Suprapubic skin (tissue), 4 donors: ENCODE data around the gene SIK3. TPM values are rescaled to one million over a fixed set of nuclear protein-coding genes. Genes with fewer than 3 reads are reported as not detected.

Experiments used
- DNase-seq, 2 donors: peaks; one replicate each; pipeline ENCODE4 v3.0.0-alpha.2; 2019; ENCODE audit warnings: low spot score in 2 of 2
- H3K27ac ChIP-seq: fragments of 200-600 bp; sonication (generic); one replicate; pipeline ENCODE4 v1.5.1; 2019
- H3K27me3 ChIP-seq: fragments of 200-600 bp; sonication (generic); one replicate; pipeline ENCODE4 v1.5.1; 2019
- H3K36me3 ChIP-seq: fragments of 200-600 bp; sonication (generic); one replicate; pipeline ENCODE4 v1.5.1; 2019
- H3K4me1 ChIP-seq: fragments of 200-600 bp; sonication (generic); one replicate; pipeline ENCODE4 v1.5.1; 2019
- H3K4me3 ChIP-seq: fragments of 200-600 bp; sonication (generic); one replicate; pipeline ENCODE4 v1.5.1; 2019; ENCODE audit warnings: mild to moderate bottlenecking
- H3K9me3 ChIP-seq: fragments of 200-600 bp; sonication (generic); one replicate; pipeline ENCODE4 v1.5.1; 2019
- CTCF ChIP-seq, 2 donors: fragments of 200-600 bp in 1 of 2; fragments of 450-650 bp in 1 of 2; sonication (generic) in 1 of 2; IDR thresholded peaks; one replicate each; pipeline ENCODE4 v1.5.1; 2016 to 2019; ENCODE audit warnings: antibody characterized with exemption in 2 of 2, mild to moderate bottlenecking in 1 of 2, moderate library complexity in 1 of 2
- EP300 ChIP-seq: sonication (generic); formaldehyde crosslinking; IDR thresholded peaks from one replicate; pipeline ENCODE4 v1.6.1; 2017; ENCODE audit warnings: antibody characterized with exemption
- POLR2A ChIP-seq, 2 donors: fragments of 450-650 bp; IDR thresholded peaks; one replicate each; pipeline ENCODE4 v1.6.1; 2017; ENCODE audit warnings: antibody characterized with exemption in 2 of 2, mild to moderate bottlenecking in 2 of 2, moderate library complexity in 2 of 2
- POLR2AphosphoS5 ChIP-seq, 3 donors: sonication (generic); formaldehyde crosslinking; IDR thresholded peaks; one replicate each; pipeline ENCODE4 v1.6.1; 2017; ENCODE audit warnings: antibody characterized with exemption in 3 of 3
- WGBS: methylation state at CpG from one replicate; pipeline ENCODE4 v1.1.5; 2018; 5-methylcytosine and 5-hydroxymethylcytosine counted together
- total RNA-seq, 4 donors: library from RNA; depleted of rRNA; stranded (reverse); fragments of >200 nt; gene quantifications; one replicate each; pipeline ENCODE4 v1.1.0, GENCODE V29; 2016

SIK3 gene
- total RNA-seq, 4 donors from 2014 or later, result 31.6 to 60.8 (median 37.5) TPM

GRCh38 chr11:116946414-116946813 is 151.8 kb downstream of the SIK3 start:
- peaks cover 11% of the 10 kb centered on the region for H3K36me3 ChIP-seq
- 84% methylated on average over 3 of the region's 3 CpGs for WGBS
- no peak for DNase-seq

GRCh38 chr11:116939499-116939898 is 158.7 kb downstream of the SIK3 start:
- TF ChIP-seq CTCF (IDR thresholded peaks at IDR 0.05), result no peak
- no peak for TF ChIP-seq EP300
- no peak for TF ChIP-seq POLR2A (IDR thresholded peaks at IDR 0.05)
- TF ChIP-seq POLR2AphosphoS5 (IDR thresholded peaks at IDR 0.05), result no peak
- Histone ChIP-seq H3K4me3 (no peak overlapping the region), H3K36me3 (peaks cover 4% of the 10 kb centered on the region), H3K4me1 (no peaks in the 10 kb centered on the region), H3K27ac (no peak overlapping the region), H3K9me3 (no peaks in the 10 kb centered on the region), H3K27me3 (no peaks in the 10 kb centered on the region)
- DNase-seq, result no peak
- 96% methylated on average over 1 of the region's 1 CpG for WGBS

More at GRCh38 chr11:116946414-116946813, 151.8 kb downstream of the SIK3 start:
- no peaks in the 10 kb centered on the region for H3K9me3 ChIP-seq
- no peak overlapping the region for H3K4me3 ChIP-seq
- no peak overlapping the region for H3K27ac ChIP-seq
- H3K4me1 ChIP-seq, result no peaks in the 10 kb centered on the region
- TF ChIP-seq CTCF (IDR thresholded peaks at IDR 0.05) (no peak), EP300 (no peak), POLR2A (IDR thresholded peaks at IDR 0.05) (no peak), POLR2AphosphoS5 (IDR thresholded peaks at IDR 0.05) (no peak)
- H3K27me3 ChIP-seq, result no peaks in the 10 kb centered on the region

GRCh38 chr11:116938471-116939070 is 159.7 kb downstream of the SIK3 start:
- TF ChIP-seq POLR2A (IDR thresholded peaks at IDR 0.05) (no peak), POLR2AphosphoS5 (IDR thresholded peaks at IDR 0.05) (no peak), EP300 (no peak), CTCF (IDR thresholded peaks at IDR 0.05) (no peak)
- Histone ChIP-seq H3K36me3 (no peaks in the 10 kb centered on the region), H3K9me3 (no peaks in the 10 kb centered on the region), H3K4me3 (no peak overlapping the region), H3K27me3 (no peaks in the 10 kb centered on the region), H3K27ac (no peak overlapping the region), H3K4me1 (no peaks in the 10 kb centered on the region)
- WGBS, result 79% methylated on average over 2 of the region's 2 CpGs
- no peak for DNase-seq

- no peaks in the 10 kb centered on the region for H3K9me3 ChIP-seq
- H3K4me1 ChIP-seq, result peaks cover 10% of the 10 kb centered on the region
- H3K27me3 ChIP-seq, result no peaks in the 10 kb centered on the region
- DNase-seq, result no peak
- H3K27ac ChIP-seq, result no peak overlapping the region
- no peak overlapping the region for H3K4me3 ChIP-seq
- WGBS, result 97% methylated on average over 3 of the region's 3 CpGs
- no peaks in the 10 kb centered on the region for H3K36me3 ChIP-seq
- no peak for TF ChIP-seq CTCF (IDR thresholded peaks at IDR 0.05)
- no peak for TF ChIP-seq POLR2A (IDR thresholded peaks at IDR 0.05)
These were observed 161.3 kb downstream of the SIK3 start for GRCh38 chr11:116936754-116937446.

- TF ChIP-seq EP300 (no peak), POLR2A (IDR thresholded peaks at IDR 0.05) (no peak), POLR2AphosphoS5 (IDR thresholded peaks at IDR 0.05) (no peak), CTCF (IDR thresholded peaks at IDR 0.05) (no peak)
- Histone ChIP-seq H3K4me1 (peaks cover 23% of the 10 kb centered on the region), H3K27me3 (no peaks in the 10 kb centered on the region), H3K27ac (no peak overlapping the region), H3K4me3 (no peak overlapping the region), H3K36me3 (no peaks in the 10 kb centered on the region), H3K9me3 (no peaks in the 10 kb centered on the region)
- 88% methylated on average over 1 of the region's 1 CpG for WGBS
- no peak for DNase-seq
These were observed 162.7 kb downstream of the SIK3 start for GRCh38 chr11:116935514-116935913.
